IMR-90 (cell line): ENCODE results near the gene EHBP1L1. TPM values are rescaled to one million over a fixed set of nuclear protein-coding genes. Genes with fewer than 3 reads are reported as not detected.

Experiments
- ATAC-seq: fragments of 200-7000 bp; cut with Tn5 transposase; 2 replicates; pipeline ENCODE4 v1.9.1; 2020; ENCODE audit warnings: low read depth, mild to moderate bottlenecking, moderate library complexity
- BruUV-seq: library from RNA; stranded (reverse); fragments of 400-500 nt; replicated peaks from 2 replicates; lab custom pipeline; 2021; lab: Mats Ljungman, UMichigan
- CTCF ChIA-PET: fragments of 300-600 bp; formaldehyde crosslinking; extraction: SDS; loops from one replicate; lab custom pipeline; 2021; ENCODE audit warnings: antibody characterized with exemption; lab: Yijun Ruan, JAX
- POLR2A ChIA-PET: fragments of 300-600 bp; sonication (Branson Sonifier 250); formaldehyde crosslinking; loops from one replicate; lab custom pipeline; 2022; ENCODE audit warnings: antibody characterized with exemption; ENCODE audit not compliant: unreplicated experiment; lab: Charles Lee
- DNase-seq: peaks from one replicate; pipeline ENCODE4 v3.0.0; 2013
- H2AFZ ChIP-seq: replicated peaks from 2 replicates; pipeline ENCODE3; 2013; ENCODE audit warnings: low read length, mild to moderate bottlenecking; ENCODE audit not compliant: poor library complexity
- H2AK5ac ChIP-seq: 2 replicates; pipeline ENCODE4 v1.6.1; 2013; ENCODE audit warnings: low read depth, low read length, inconsistent platforms
- H2AK9ac ChIP-seq: replicated peaks from 2 replicates; pipeline ENCODE3; 2013; ENCODE audit warnings: mild to moderate bottlenecking, low read depth, low read length, moderate library complexity; ENCODE audit not compliant: poor library complexity
- H2BK120ac ChIP-seq: 2 replicates; pipeline ENCODE4 v1.6.1; 2013; ENCODE audit warnings: low read depth, low read length, inconsistent platforms
- H2BK15ac ChIP-seq: 3 replicates; pipeline ENCODE4 v1.6.1; 2013; ENCODE audit warnings: low read depth, low read length, inconsistent platforms
- H2BK20ac ChIP-seq: 2 replicates; pipeline ENCODE4 v1.6.1; 2013; ENCODE audit warnings: low read depth, mild to moderate bottlenecking, inconsistent platforms, low read length, moderate library complexity
- H2BK5ac ChIP-seq: 2 replicates; pipeline ENCODE4 v1.6.1; 2013; ENCODE audit warnings: mild to moderate bottlenecking, low read depth, low read length, inconsistent platforms; ENCODE audit not compliant: poor library complexity, severe bottlenecking
- H3K14ac ChIP-seq: replicated peaks from 2 replicates; pipeline ENCODE4 v1.6.1; 2013; ENCODE audit warnings: low read depth, low read length, inconsistent platforms
- H3K18ac ChIP-seq: 2 replicates; pipeline ENCODE4 v1.6.1; 2013; ENCODE audit warnings: low read depth, low read length, control low read depth
- H3K23ac ChIP-seq: 2 replicates; pipeline ENCODE4 v1.6.1; 2013; ENCODE audit warnings: low read depth, low read length, inconsistent platforms
- H3K27ac ChIP-seq: 2 replicates; pipeline ENCODE4 v1.5.1; 2013; ENCODE audit warnings: mild to moderate bottlenecking, control low read depth, low read length; ENCODE audit not compliant: insufficient read depth
- H3K27me3 ChIP-seq: 2 replicates; pipeline ENCODE4 v1.6.1; 2013; ENCODE audit warnings: low read length; ENCODE audit not compliant: control insufficient read depth, insufficient read depth
- H3K36me3 ChIP-seq: 2 replicates; pipeline ENCODE4 v1.6.1; 2013; ENCODE audit warnings: low read length, mixed read lengths; ENCODE audit not compliant: control insufficient read depth, insufficient read depth
- H3K4ac ChIP-seq: 2 replicates; pipeline ENCODE4 v1.6.1; 2013; ENCODE audit warnings: low read depth, low read length, inconsistent platforms
- H3K4me1 ChIP-seq: 2 replicates; pipeline ENCODE4 v1.6.1; 2013; ENCODE audit warnings: low read length, mixed read lengths; ENCODE audit not compliant: control insufficient read depth, insufficient read depth
- H3K4me2 ChIP-seq: 2 replicates; pipeline ENCODE4 v1.6.1; 2013; ENCODE audit warnings: low read depth, mild to moderate bottlenecking, control low read depth, low read length, moderate library complexity
- H3K4me3 ChIP-seq: 2 replicates; pipeline ENCODE4 v1.5.1; 2013; ENCODE audit warnings: low read depth, mild to moderate bottlenecking, control low read depth, low read length, moderate library complexity; ENCODE audit not compliant: insufficient read depth
- H3K56ac ChIP-seq: 2 replicates; pipeline ENCODE4 v1.6.1; 2013; ENCODE audit warnings: low read length, inconsistent platforms; ENCODE audit not compliant: insufficient read depth; ENCODE audit errors: extremely low read depth
- H3K79me1 ChIP-seq, 2 experiments: 2 replicates each; pipeline ENCODE4 v1.6.1; 2013; ENCODE audit warnings: low read length in 2 of 2, inconsistent platforms in 1 of 2, low read depth in 1 of 2
- H3K9ac ChIP-seq: 2 replicates; pipeline ENCODE4 v1.6.1; 2013; ENCODE audit warnings: low read depth, low read length, control low read depth
- H3K9me1 ChIP-seq: 2 replicates; pipeline ENCODE4 v1.6.1; 2013; ENCODE audit warnings: low read length, inconsistent platforms; ENCODE audit not compliant: insufficient read depth
- H3K9me3 ChIP-seq: 2 replicates; pipeline ENCODE4 v1.6.1; 2013; ENCODE audit warnings: low read length; ENCODE audit not compliant: control insufficient read depth, insufficient read depth
- H4K20me1 ChIP-seq: 2 replicates; pipeline ENCODE4 v1.6.1; 2013; ENCODE audit warnings: low read length, inconsistent platforms; ENCODE audit not compliant: insufficient read depth
- H4K5ac ChIP-seq: 2 replicates; pipeline ENCODE4 v1.6.1; 2013; ENCODE audit warnings: mild to moderate bottlenecking, low read depth, low read length, control low read depth
- H4K8ac ChIP-seq, 2 experiments: 2 replicates each; pipeline ENCODE4 v1.6.1; 2013; ENCODE audit warnings: low read depth in 2 of 2, low read length in 2 of 2, control low read depth in 1 of 2, inconsistent platforms in 1 of 2
- H4K91ac ChIP-seq: 2 replicates; pipeline ENCODE4 v1.6.1; 2013; ENCODE audit warnings: low read depth, low read length, inconsistent platforms; ENCODE audit not compliant: insufficient read depth
- BHLHE40 ChIP-seq: fragments of 150-350 bp; IDR thresholded peaks from 2 replicates; pipeline ENCODE4 v1.6.1; 2016; ENCODE audit warnings: mild to moderate bottlenecking, low read depth, low read length
- CEBPB ChIP-seq: IDR thresholded peaks from 2 replicates; pipeline ENCODE4 v1.6.1; 2012; ENCODE audit warnings: low read depth, low read length, improper control_type of control experiment
- CHD1 ChIP-seq: IDR thresholded peaks from 2 replicates; pipeline ENCODE4 v1.6.1; 2012; ENCODE audit warnings: low read depth, low read length, improper control_type of control experiment
- CTCF ChIP-seq: conservative IDR thresholded peaks from 2 replicates; pipeline ENCODE4 v1.5.1; 2012; ENCODE audit warnings: mild to moderate bottlenecking, low read depth, low read length, improper control_type of control experiment
- FOS ChIP-seq: fragments of 150-350 bp; IDR thresholded peaks from 2 replicates; pipeline ENCODE4 v1.6.1; 2016; ENCODE audit warnings: low read depth, low read length
- MAFK ChIP-seq: IDR thresholded peaks from 2 replicates; pipeline ENCODE4 v1.6.1; 2012; ENCODE audit warnings: low read depth, low read length, improper control_type of control experiment
- MAZ ChIP-seq: IDR thresholded peaks from 2 replicates; pipeline ENCODE4 v1.6.1; 2012; ENCODE audit warnings: low read depth, mild to moderate bottlenecking, low read length, improper control_type of control experiment, moderate library complexity, borderline replicate concordance
- MXI1 ChIP-seq: IDR thresholded peaks from 2 replicates; pipeline ENCODE4 v1.6.1; 2012; ENCODE audit warnings: low read depth, mild to moderate bottlenecking, low read length, moderate library complexity, borderline replicate concordance
- NFE2L2 ChIP-seq: fragments of 150-350 bp; IDR thresholded peaks from 2 replicates; pipeline ENCODE4 v1.6.1; 2016; ENCODE audit warnings: low read depth, mild to moderate bottlenecking, low read length
- POLR2A ChIP-seq: IDR thresholded peaks from 2 replicates; pipeline ENCODE4 v1.6.1; 2012; ENCODE audit warnings: mild to moderate bottlenecking, low read depth, low read length
- RAD21 ChIP-seq: IDR thresholded peaks from 2 replicates; pipeline ENCODE4 v1.6.1; 2012; ENCODE audit warnings: low read length, improper control_type of control experiment
- RCOR1 ChIP-seq: IDR thresholded peaks from 2 replicates; pipeline ENCODE4 v1.6.1; 2012; ENCODE audit warnings: mild to moderate bottlenecking, low read length, improper control_type of control experiment; ENCODE audit not compliant: insufficient replicate concordance
- RFX5 ChIP-seq: IDR thresholded peaks from 2 replicates; pipeline ENCODE4 v1.8.0; 2012; ENCODE audit warnings: low read depth, mild to moderate bottlenecking, low read length, moderate library complexity
- SMC3 ChIP-seq: fragments of 150-350 bp; IDR thresholded peaks from 2 replicates; pipeline ENCODE4 v1.6.1; 2016; ENCODE audit warnings: low read depth, mild to moderate bottlenecking, antibody characterized with exemption, low read length, moderate library complexity
- USF2 ChIP-seq: fragments of 150-350 bp; IDR thresholded peaks from 2 replicates; pipeline ENCODE4 v1.6.1; 2017; ENCODE audit warnings: mild to moderate bottlenecking, antibody characterized with exemption, low read length, low read depth
- WGBS, 2 experiments: methylation state at CpG; one replicate each; pipeline versions ENCODE4 v1.1.5 to v1.1.7; 2013; ENCODE audit warnings: missing lambda C conversion rate in 2 of 2; ENCODE audit not compliant: insufficient read length in 1 of 2; ENCODE audit errors: extremely low coverage in 2 of 2; 5-methylcytosine and 5-hydroxymethylcytosine counted together
- dilution Hi-C: fragments of 300-500 bp; cut with HindIII; formaldehyde crosslinking; loops from one replicate; pipeline ENCODE4 v1.14.3; 2018; ENCODE audit warnings: low sequenced_read_pairs; ENCODE audit not compliant: unreplicated experiment
- in situ Hi-C: fragments of 300-500 bp; cut with MboI; formaldehyde crosslinking; loops from 3 replicates; pipeline ENCODE4 v1.14.3; 2019; ENCODE audit warnings: low sequenced_read_pairs, inconsistent platforms, mixed read lengths
- intact Hi-C: fragments of 100-400 bp; cut with micrococcal nuclease; formaldehyde crosslinking; loops from 2 replicates; pipeline ENCODE4 v1.10.0; 2022
- polyA plus RNA-seq, 3 experiments: library from polyadenylated mRNA; depleted of rRNA; stranded (reverse); fragments of >200 nt; gene quantifications; 2 replicates each; pipeline ENCODE4 v1.2.3, GENCODE V29; 2012; ENCODE audit warnings: low replicate concordance in 1 of 3
- total RNA-seq: library from RNA; depleted of rRNA; stranded (reverse); fragments of >200 nt; gene quantifications from 2 replicates; pipeline ENCODE4 v1.2.3, GENCODE V29; 2012
- TF ChIP-seq, protein P1 (sequence below): fragments of 150-350 bp; IDR thresholded peaks from 2 replicates; pipeline ENCODE4 v1.6.1; 2016; ENCODE audit warnings: low read depth, mild to moderate bottlenecking, low read length, moderate library complexity, borderline replicate concordance

EHBP1L1 gene
- total and polyA plus RNA-seq, 2 of the 4 experiments (the other 2 are of a cell fraction): 10.0 to 27.4 TPM

DNA sequence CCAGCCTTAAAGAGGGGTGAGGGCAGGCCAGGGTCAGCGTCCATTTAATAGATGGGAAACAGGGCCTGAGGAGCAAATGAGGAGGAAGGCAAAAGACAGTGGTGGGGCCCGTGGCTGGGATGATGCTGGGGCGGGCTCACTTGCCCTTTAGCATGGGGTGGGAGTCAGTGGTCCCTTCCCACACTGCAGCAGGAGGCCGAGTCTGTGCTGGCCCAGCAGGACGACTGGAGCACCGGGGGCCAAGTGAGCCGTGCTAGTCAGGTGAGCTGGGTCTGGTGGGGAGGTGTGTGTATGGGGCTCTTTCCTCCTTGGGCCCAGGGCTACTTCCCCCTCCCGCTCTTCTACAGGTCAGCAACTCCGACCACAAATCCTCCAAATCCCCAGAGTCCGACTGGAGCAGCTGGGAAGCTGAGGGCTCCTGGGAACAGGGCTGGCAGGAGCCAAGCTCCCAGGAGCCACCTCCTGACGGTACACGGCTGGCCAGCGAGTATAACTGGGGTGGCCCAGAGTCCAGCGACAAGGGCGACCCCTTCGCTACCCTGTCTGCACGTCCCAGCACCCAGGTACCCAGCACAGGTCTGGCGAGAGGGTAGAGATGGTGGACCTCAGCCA, 38.1 kb upstream of the EHBP1L1 start:
- no peak overlapping the region for H3K23ac ChIP-seq
- no peak overlapping the region for H2BK20ac ChIP-seq
- no peak overlapping the region for H3K4ac ChIP-seq
- peak overlapping the region; percentile 37 for H2AFZ ChIP-seq
- H3K36me3 ChIP-seq: peaks cover 54% of the 10 kb centered on the region
- CTCF ChIA-PET: no interaction called here
- no peak overlapping the region for H4K91ac ChIP-seq
- H2BK15ac ChIP-seq: no peak overlapping the region
- H3K79me1 ChIP-seq: peaks cover 0 to 21% of the 10 kb centered on the region in 2 experiments
- peaks cover 20% of the 10 kb centered on the region for H4K20me1 ChIP-seq
- no peak overlapping the region for H3K56ac ChIP-seq
- DNase-seq: no peak
- no peak overlapping the region for H3K4me3 ChIP-seq
- ATAC-seq: no peak
- no peak overlapping the region for H4K8ac ChIP-seq
- no peak for TF ChIP-seq POLR2A
- TF ChIP-seq RFX5: no peak
- no peak for TF ChIP-seq SMC3
- TF ChIP-seq RCOR1: no peak
- no peak for TF ChIP-seq NFE2L2
- TF ChIP-seq CEBPB: no peak
- no peak for TF ChIP-seq CTCF
- TF ChIP-seq, protein P1, sequence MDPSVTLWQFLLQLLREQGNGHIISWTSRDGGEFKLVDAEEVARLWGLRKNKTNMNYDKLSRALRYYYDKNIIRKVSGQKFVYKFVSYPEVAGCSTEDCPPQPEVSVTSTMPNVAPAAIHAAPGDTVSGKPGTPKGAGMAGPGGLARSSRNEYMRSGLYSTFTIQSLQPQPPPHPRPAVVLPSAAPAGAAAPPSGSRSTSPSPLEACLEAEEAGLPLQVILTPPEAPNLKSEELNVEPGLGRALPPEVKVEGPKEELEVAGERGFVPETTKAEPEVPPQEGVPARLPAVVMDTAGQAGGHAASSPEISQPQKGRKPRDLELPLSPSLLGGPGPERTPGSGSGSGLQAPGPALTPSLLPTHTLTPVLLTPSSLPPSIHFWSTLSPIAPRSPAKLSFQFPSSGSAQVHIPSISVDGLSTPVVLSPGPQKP: no peak
- TF ChIP-seq RAD21: no peak
- no peak for TF ChIP-seq MAZ
- TF ChIP-seq MAFK: no peak
- no peak for TF ChIP-seq MXI1
- no peak for TF ChIP-seq CHD1
- TF ChIP-seq FOS: no peak
- no peak for TF ChIP-seq USF2
- no peak for TF ChIP-seq BHLHE40
- H3K9me1 ChIP-seq: peaks cover 4% of the 10 kb centered on the region; the same call in 1 of the 2 replicates
- H3K9me3 ChIP-seq: no peaks in the 10 kb centered on the region
- intact Hi-C loops: no loop called here
- peak overlapping the region; percentile 48 for H2AK9ac ChIP-seq
- no peak overlapping the region for H3K18ac ChIP-seq
- POLR2A ChIA-PET: no interaction called here
- no peak overlapping the region for H3K14ac ChIP-seq
- H3K27me3 ChIP-seq: no peaks in the 10 kb centered on the region
- H3K9ac ChIP-seq: no peak overlapping the region
- dilution Hi-C loops: no loop called here
- WGBS, 2 experiments: 89% methylated on average over 9 of the region's 18 CpGs; no CpG with 5 or more reads in 1 of the 2 experiments
- in situ Hi-C loops: no loop called here
- no peak overlapping the region for H4K5ac ChIP-seq
- no peak overlapping the region for H2BK5ac ChIP-seq
- H3K4me1 ChIP-seq: peaks cover 5% of the 10 kb centered on the region; the same call in 1 of the 2 replicates
- no TSS peak for BruUV-seq
- H2BK120ac ChIP-seq: no peak overlapping the region
- no peak overlapping the region for H2AK5ac ChIP-seq
- no peak overlapping the region for H3K27ac ChIP-seq
- no peak overlapping the region for H3K4me2 ChIP-seq
